Breast epithelium (tissue), 3 donors: ENCODE results near the gene TIAM2.

Experiments used
- CTCF ChIP-seq, 3 donors: fragments of 450-650 bp; IDR thresholded peaks; one replicate each; pipeline ENCODE4 v1.5.1; 2016 to 2017; ENCODE audit warnings: antibody characterized with exemption in 3 of 3, mild to moderate bottlenecking in 3 of 3, moderate library complexity in 3 of 3
- POLR2AphosphoS5 ChIP-seq, 3 donors: sonication (generic); formaldehyde crosslinking; IDR thresholded peaks; one replicate each; pipeline ENCODE4 v1.6.1; 2017; ENCODE audit warnings: antibody characterized with exemption in 3 of 3

GRCh38 chr6:155247618-155248007 lies 252.5 kb downstream of the TIAM2 start:
- TF ChIP-seq CTCF (IDR thresholded peaks at IDR 0.05), result no peak
- no peak for TF ChIP-seq POLR2AphosphoS5 (IDR thresholded peaks at IDR 0.05)
